SK-N-SH (cell line): Measurements from ENCODE around the gene PLD2. TPM values are rescaled to one million over a fixed set of nuclear protein-coding genes. Genes with fewer than 3 reads are reported as not detected.

Experiments
- CTCF ChIA-PET: fragments of 300-600, 350-600 bp; formaldehyde crosslinking; extraction: SDS; loops from one replicate; lab custom pipeline; 2021; lab: Yijun Ruan, JAX
- POLR2A ChIA-PET: fragments of 350-600 bp; sonication (Branson Sonifier 250); formaldehyde crosslinking; extraction: SDS; loops from one replicate; lab custom pipeline; 2020; ENCODE audit warnings: antibody characterized with exemption, inconsistent platforms; lab: Yijun Ruan, JAX
- DNase-seq: peaks from one replicate; pipeline ENCODE4 v3.0.0; 2012
- H2AFZ ChIP-seq: fragments of 200-600 bp; sonication (generic); 2 replicates; pipeline ENCODE4 v1.8.1; 2016; ENCODE audit warnings: antibody characterized with exemption, mild to moderate bottlenecking, low read depth
- H3F3A ChIP-seq: fragments of 200-600 bp; sonication (generic); replicated peaks from 2 replicates; pipeline ENCODE3; 2016; ENCODE audit warnings: antibody characterized with exemption, mild to moderate bottlenecking; ENCODE audit not compliant: insufficient read depth
- H3K27ac ChIP-seq, 2 experiments: fragments of 200-500 bp in 1 of 2; fragments of 200-600 bp in 1 of 2; sonication (Bioruptor generic) in 1 of 2; sonication (generic), shearing (Covaris generic) in 1 of 2; 2 replicates each; pipeline versions ENCODE4 v1.5.1 to v1.6.1; 2014 to 2016; ENCODE audit warnings: low read depth in 2 of 2, inconsistent platforms in 1 of 2, low read length in 1 of 2, mild to moderate bottlenecking in 1 of 2, mixed read lengths in 1 of 2
- H3K27me3 ChIP-seq: fragments of 200-600 bp; sonication (generic), shearing (Covaris generic); 2 replicates; pipeline ENCODE4 v1.6.1; 2016; ENCODE audit warnings: mixed run types; ENCODE audit not compliant: insufficient read depth
- H3K36me3 ChIP-seq, 2 experiments: fragments of 200-500 bp in 1 of 2; fragments of 200-600 bp in 1 of 2; sonication (Bioruptor generic) in 1 of 2; sonication (generic) in 1 of 2; replicated peaks in 1 of 2; 2 replicates each; pipeline versions ENCODE3 to v1.5.1; 2014 to 2016; ENCODE audit warnings: low read length in 1 of 2, mild to moderate bottlenecking in 1 of 2; ENCODE audit not compliant: insufficient read depth in 2 of 2, control insufficient read depth in 1 of 2
- H3K4me1 ChIP-seq, 2 experiments: fragments of 200-500 bp in 1 of 2; fragments of 200-600 bp in 1 of 2; sonication (Bioruptor generic) in 1 of 2; sonication (generic), shearing (Covaris generic) in 1 of 2; 2 replicates each; pipeline versions ENCODE4 v1.5.1 to v1.6.1; 2014 to 2016; ENCODE audit warnings: low read depth in 1 of 2, low read length in 1 of 2, mixed run types in 1 of 2; ENCODE audit not compliant: insufficient read depth in 2 of 2, control insufficient read depth in 1 of 2
- H3K4me2 ChIP-seq: fragments of 200-600 bp; sonication (generic), shearing (Covaris generic); 2 replicates; pipeline ENCODE4 v1.6.1; 2017; ENCODE audit warnings: mixed run types
- H3K4me3 ChIP-seq, 2 experiments: fragments of 200-500 bp in 1 of 2; fragments of 200-600 bp in 1 of 2; sonication (Bioruptor generic) in 1 of 2; sonication (generic), shearing (Covaris generic) in 1 of 2; 2 replicates each; pipeline versions ENCODE4 v1.5.1 to v1.8.1; 2014 to 2016; ENCODE audit warnings: low read depth in 2 of 2, inconsistent platforms in 1 of 2, low read length in 1 of 2, mild to moderate bottlenecking in 1 of 2, mixed read lengths in 1 of 2, moderate library complexity in 1 of 2
- H3K79me2 ChIP-seq: fragments of 200-600 bp; sonication (generic); 2 replicates; pipeline ENCODE4 v1.8.1; 2017; ENCODE audit warnings: mild to moderate bottlenecking; ENCODE audit not compliant: insufficient read depth
- H3K9ac ChIP-seq: fragments of 200-600 bp; sonication (generic); 2 replicates; pipeline ENCODE4 v1.6.1; 2017; ENCODE audit warnings: mixed run types
- H3K9me2 ChIP-seq: fragments of 200-600 bp; sonication (generic); 2 replicates; pipeline ENCODE4 v1.6.1; 2017; ENCODE audit warnings: mixed run types
- H3K9me3 ChIP-seq: fragments of 200-600 bp; sonication (generic); 2 replicates; pipeline ENCODE4 v1.6.1; 2017; ENCODE audit warnings: mixed run types, mild to moderate bottlenecking, moderate library complexity
- H4K20me1 ChIP-seq: fragments of 200-600 bp; sonication (generic); 2 replicates; pipeline ENCODE4 v1.6.1; 2017; ENCODE audit warnings: mild to moderate bottlenecking, mixed run types; ENCODE audit not compliant: insufficient read depth
- CHD2 ChIP-seq: fragments of 150-350 bp; IDR thresholded peaks from 2 replicates; pipeline ENCODE4 v1.6.1; 2018; ENCODE audit warnings: low read length; ENCODE audit not compliant: partially characterized antibody
- EP300 ChIP-seq, 2 experiments: IDR thresholded peaks; 2 replicates each; pipeline versions ENCODE4 v1.4.0 to v1.6.1; 2012; ENCODE audit warnings: borderline replicate concordance in 1 of 2, low read depth in 1 of 2, low read length in 1 of 2
- EZH2phosphoT487 ChIP-seq: fragments of 200-600 bp; sonication (generic); IDR thresholded peaks from 2 replicates; pipeline ENCODE4 v1.6.1; 2017; ENCODE audit warnings: low read depth, mixed run types, mild to moderate bottlenecking, antibody characterized with exemption, moderate library complexity, borderline replicate concordance
- FOSL2 ChIP-seq: IDR thresholded peaks from 2 replicates; pipeline ENCODE4 v1.4.0; 2012; ENCODE audit warnings: low read depth, mild to moderate bottlenecking, moderate library complexity, borderline replicate concordance
- GABPA ChIP-seq: IDR thresholded peaks from 2 replicates; pipeline ENCODE4 v1.4.0; 2012; ENCODE audit warnings: low read depth, mild to moderate bottlenecking
- POLR2AphosphoS5 ChIP-seq: IDR thresholded peaks from 2 replicates; pipeline ENCODE4 v1.6.1; 2012; ENCODE audit warnings: low read depth, low read length
- RAD21 ChIP-seq: IDR thresholded peaks from 2 replicates; pipeline ENCODE4 v1.6.1; 2012; ENCODE audit warnings: mild to moderate bottlenecking, low read length
- SMC3 ChIP-seq: IDR thresholded peaks from 2 replicates; pipeline ENCODE4 v1.6.1; 2012; ENCODE audit warnings: low read depth, low read length, improper control_type of control experiment
- WGBS: methylation state at CpG from one replicate; pipeline ENCODE4 v1.1.6; 2017; ENCODE audit warnings: low lambda C conversion rate; 5-methylcytosine and 5-hydroxymethylcytosine counted together
- polyA plus RNA-seq, 3 experiments: library from polyadenylated mRNA; depleted of rRNA; stranded (reverse); fragments of >200 nt; gene quantifications; 2 replicates each; pipeline ENCODE4 v1.2.3, GENCODE V29; 2012
- TF ChIP-seq, protein P1 (sequence below): IDR thresholded peaks from 2 replicates; pipeline ENCODE4; 2012
- TF ChIP-seq, protein P2 (sequence below): fragments of 150-350 bp; IDR thresholded peaks from 2 replicates; pipeline ENCODE4 v1.6.1; 2016; ENCODE audit warnings: mild to moderate bottlenecking, low read depth, low read length

The PLD2 gene
- polyA plus RNA-seq, 1 of the 3 experiments (the other 2 are of a cell fraction) = 42.5 TPM

DNA sequence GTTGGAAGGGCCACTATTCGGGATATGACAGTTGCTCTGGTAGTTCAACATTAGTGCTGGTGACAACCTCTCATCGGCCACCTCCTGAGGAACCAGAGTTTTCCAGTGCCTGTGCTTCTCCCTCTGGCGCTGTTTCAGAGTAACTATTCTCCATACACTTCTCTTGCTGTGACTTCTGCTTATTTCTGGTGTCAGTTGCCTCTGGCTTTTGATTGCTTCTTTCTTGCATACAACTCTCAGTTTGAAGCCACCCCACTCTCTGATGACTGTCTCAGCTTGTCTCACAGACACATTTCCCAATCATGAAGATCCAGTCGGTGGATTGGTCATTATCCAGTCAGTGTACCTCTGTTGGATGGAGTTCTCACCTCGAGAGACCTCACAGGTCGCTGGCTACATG lies 38.7 kb upstream of the PLD2 start (continued):
- no peak for TF ChIP-seq RAD21
- no peak for TF ChIP-seq CHD2
- no peak for TF ChIP-seq EZH2phosphoT487

DNA sequence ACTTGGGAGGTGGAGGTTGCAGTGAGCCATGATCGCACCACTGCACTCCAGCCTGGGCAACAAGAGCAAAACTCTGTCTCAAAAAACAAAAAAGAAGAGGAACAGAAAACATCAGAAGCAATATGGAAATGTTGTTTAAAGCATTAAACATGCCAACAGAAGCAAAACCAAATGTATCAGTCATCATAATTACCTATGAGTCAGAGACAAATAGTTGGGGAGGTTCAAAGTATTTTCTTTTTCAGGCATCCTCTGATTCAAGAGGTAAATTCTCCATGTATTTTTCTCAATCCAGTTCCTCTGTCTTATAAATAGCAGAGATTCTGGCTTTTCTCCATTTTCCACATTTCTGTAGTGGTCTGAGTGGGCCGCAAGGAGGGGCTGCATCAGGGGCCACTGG lies 37.3 kb upstream of the PLD2 start:
- Histone ChIP-seq H3K9me2 (no peaks in the 10 kb centered on the region), H3K4me2 (no peak overlapping the region), H3K36me3 (no peaks in the 10 kb centered on the region), H4K20me1 (no peaks in the 10 kb centered on the region), H3K4me1 (peaks cover 0 to 10% of the 10 kb centered on the region in 2 experiments; a peak in 1 of 4 replicates), H3K9me3 (no peaks in the 10 kb centered on the region)
- CTCF ChIA-PET = interaction anchor here (1.8 kb wide), 1 partner anchor 134 kb away, joined by 5 read pairs; the partner anchor contains the start of gene CHRNE
- DNase-seq = no peak
- TF ChIP-seq, protein P1, sequence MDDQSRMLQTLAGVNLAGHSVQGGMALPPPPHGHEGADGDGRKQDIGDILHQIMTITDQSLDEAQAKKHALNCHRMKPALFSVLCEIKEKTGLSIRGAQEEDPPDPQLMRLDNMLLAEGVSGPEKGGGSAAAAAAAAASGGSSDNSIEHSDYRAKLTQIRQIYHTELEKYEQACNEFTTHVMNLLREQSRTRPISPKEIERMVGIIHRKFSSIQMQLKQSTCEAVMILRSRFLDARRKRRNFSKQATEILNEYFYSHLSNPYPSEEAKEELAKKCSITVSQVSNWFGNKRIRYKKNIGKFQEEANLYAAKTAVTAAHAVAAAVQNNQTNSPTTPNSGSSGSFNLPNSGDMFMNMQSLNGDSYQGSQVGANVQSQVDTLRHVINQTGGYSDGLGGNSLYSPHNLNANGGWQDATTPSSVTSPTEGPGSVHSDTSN = peak; percentile 12; the same call in 1 of the 2 replicates
- TF ChIP-seq GABPA (no peak), FOSL2 (peak; percentile 17; the same call in 1 of the 2 replicates)
- TF ChIP-seq, all 33 proteins: peak for 2
- Histone ChIP-seq H3K27ac (no peak overlapping the region), H2AFZ (no peak overlapping the region), H3K4me3 (no peak overlapping the region), H3K79me2 (no peaks in the 10 kb centered on the region), H3K27me3 (peaks cover 36% of the 10 kb centered on the region), H3K9ac (no peak overlapping the region), H3F3A (no peaks in the 10 kb centered on the region)
- WGBS = 70% methylated on average over 2 of the region's 2 CpGs
- POLR2A ChIA-PET = no interaction called here

DNA sequence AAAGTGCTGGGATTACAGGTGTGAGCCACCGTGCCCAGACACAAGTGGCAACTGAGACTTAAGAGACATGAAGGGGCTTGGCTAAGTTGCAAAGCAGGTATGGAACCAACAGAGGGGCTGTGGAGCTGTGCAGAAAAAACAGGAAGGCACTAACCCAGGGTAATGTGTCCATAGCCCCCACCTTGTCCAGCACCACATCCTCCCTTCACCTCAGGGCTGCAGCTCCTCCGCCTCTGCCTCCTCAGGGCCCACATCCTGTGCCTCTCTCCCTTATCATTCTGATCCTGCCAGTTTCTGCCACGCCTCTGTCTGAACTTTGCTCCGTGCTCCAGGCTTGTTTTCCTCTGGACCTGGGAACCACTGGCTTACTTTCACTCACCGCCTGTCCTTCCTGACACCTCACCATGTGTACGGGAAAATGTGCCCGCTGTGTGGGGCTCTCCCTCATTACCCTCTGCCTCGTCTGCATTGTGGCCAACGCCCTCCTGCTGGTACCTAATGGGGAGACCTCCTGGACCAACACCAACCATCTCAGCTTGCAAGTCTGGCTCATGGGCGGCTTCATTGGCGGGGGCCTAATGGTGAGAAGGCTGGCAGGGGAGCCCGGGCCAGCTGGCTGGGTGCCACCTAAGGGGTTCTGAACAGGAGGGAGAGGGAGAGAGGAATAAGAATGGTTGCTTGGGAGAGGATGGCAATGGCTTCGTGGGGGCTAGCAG lies 35.3 kb upstream of the PLD2 start, which contains the start of gene TM4SF5:
TM4SF5 (plus strand) TSS at position 368 of the 716 bp plus-strand sequence; CDS start at position 405, 37 bp downstream.
- Histone ChIP-seq H3K36me3 (no peaks in the 10 kb centered on the region), H3K9ac (no peak within 1 kb of the TSS), H3K4me1 (peaks cover 0 to 10% of the 10 kb centered on the region in 2 experiments; a peak in 1 of 4 replicates), H3K79me2 (no peaks in the 10 kb centered on the region), H2AFZ (no peak within 1 kb of the TSS), H4K20me1 (no peaks in the 10 kb centered on the region), H3K27ac (no peak within 1 kb of the TSS), H3K4me2 (no peak within 1 kb of the TSS), H3F3A (no peaks in the 10 kb centered on the region), H3K9me3 (no peaks in the 10 kb centered on the region), H3K9me2 (no peaks in the 10 kb centered on the region), H3K4me3 (no peak within 1 kb of the TSS), H3K27me3 (peaks cover 41% of the 10 kb centered on the region)
- WGBS = 24% methylated on average over 13 of the region's 13 CpGs
- TF ChIP-seq, protein P1 = no peak
- no peak for TF ChIP-seq EP300 (IDR thresholded peaks at IDR 0.05; ENCODE audit: borderline replicate concordance in 1 of 2, low read depth in 1 of 2, low read length in 1 of 2)
- TF ChIP-seq, protein P2, sequence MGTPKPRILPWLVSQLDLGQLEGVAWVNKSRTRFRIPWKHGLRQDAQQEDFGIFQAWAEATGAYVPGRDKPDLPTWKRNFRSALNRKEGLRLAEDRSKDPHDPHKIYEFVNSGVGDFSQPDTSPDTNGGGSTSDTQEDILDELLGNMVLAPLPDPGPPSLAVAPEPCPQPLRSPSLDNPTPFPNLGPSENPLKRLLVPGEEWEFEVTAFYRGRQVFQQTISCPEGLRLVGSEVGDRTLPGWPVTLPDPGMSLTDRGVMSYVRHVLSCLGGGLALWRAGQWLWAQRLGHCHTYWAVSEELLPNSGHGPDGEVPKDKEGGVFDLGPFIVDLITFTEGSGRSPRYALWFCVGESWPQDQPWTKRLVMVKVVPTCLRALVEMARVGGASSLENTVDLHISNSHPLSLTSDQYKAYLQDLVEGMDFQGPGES = no peak
- no peak for TF ChIP-seq POLR2AphosphoS5
- no peak for TF ChIP-seq SMC3
- no peak for TF ChIP-seq CHD2
- peak; percentile 37 for DNase-seq
- ChIA-PET POLR2A (interaction anchor here (0.5 to 1.3 kb wide), 3 partner anchors 14 to 721 kb away, joined by 3 to 4 read pairs (median 3); no protein-coding TSS in a partner anchor), CTCF (interaction anchor here (0.9 to 3.4 kb wide), 4 partner anchors 14 to 132 kb away, joined by 3 to 21 read pairs (median 4); partner anchors contain the start of genes CHRNE and GLTPD2)
